Pulmonary artery endothelial cell (primary cell): ENCODE measurements around the gene RYK. TPM values are rescaled to one million over a fixed set of nuclear protein-coding genes. Genes with fewer than 3 reads are reported as not detected.
"Not testable (repeated sequence)": the region's sequence is repeated elsewhere in the genome, so short reads cannot be mapped to it uniquely, and the experiment has no call there.

Source experiments
- DNase-seq: peaks from one replicate; pipeline ENCODE4 v3.0.0-alpha.2; 2011; ENCODE audit warnings: low read depth, low spot score
- total RNA-seq: library from RNA; depleted of rRNA; stranded (reverse); fragments of >200 nt; gene quantifications from 2 replicates; pipeline ENCODE4 v1.2.3, GENCODE V29; 2014

Gene RYK
- total RNA-seq = 92.2 and 92.5 TPM in 2 replicates

DNA sequence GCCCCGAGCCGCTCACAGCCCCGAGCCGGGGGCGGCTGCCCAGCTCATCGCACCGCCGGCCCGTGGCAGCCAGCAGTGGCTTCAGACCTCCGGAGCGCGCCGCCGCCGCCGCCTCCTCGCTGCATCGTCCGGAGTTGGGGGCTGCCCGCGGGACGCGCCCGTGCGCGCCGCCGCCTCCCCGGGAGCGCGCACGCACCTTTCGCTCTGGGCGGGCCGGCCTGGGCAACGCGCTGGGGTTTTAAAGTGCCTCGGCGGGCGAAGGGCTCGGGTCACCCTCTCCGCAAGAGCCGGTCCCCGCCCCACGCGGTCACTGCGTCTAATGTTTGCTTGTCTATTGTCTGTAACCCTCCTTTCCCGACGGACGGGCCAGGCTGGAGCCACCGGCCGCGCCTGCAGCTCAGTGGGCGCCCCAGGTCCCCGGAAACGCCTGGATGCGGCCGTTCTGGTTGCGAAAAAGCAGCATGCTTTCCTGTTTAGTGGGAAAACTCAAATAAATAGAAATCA lies at the start of gene RYK:
TSS of gene RYK (minus strand) at position 143 of the 504 bp plus-strand sequence. CDS start 205 bp downstream, outside the sequence.
- DNase-seq = peak; percentile 11

DNA sequence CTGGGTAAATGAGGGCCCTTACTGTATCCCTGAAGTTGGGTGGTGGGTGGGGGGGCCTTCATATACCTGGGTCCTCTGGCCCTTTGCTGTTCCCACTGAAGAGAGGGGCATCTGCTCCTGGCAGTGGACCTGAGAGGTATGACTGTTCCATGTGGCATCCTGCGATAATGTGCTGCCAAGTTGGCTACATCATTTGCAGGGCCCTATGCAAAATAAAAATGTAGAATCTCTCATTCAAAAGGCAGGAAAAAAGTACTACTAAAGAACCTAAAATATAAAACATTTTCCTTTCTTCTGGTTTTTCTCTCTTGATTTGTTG lies 49.2 kb upstream of the RYK start:
- DNase-seq = no peak

DNA sequence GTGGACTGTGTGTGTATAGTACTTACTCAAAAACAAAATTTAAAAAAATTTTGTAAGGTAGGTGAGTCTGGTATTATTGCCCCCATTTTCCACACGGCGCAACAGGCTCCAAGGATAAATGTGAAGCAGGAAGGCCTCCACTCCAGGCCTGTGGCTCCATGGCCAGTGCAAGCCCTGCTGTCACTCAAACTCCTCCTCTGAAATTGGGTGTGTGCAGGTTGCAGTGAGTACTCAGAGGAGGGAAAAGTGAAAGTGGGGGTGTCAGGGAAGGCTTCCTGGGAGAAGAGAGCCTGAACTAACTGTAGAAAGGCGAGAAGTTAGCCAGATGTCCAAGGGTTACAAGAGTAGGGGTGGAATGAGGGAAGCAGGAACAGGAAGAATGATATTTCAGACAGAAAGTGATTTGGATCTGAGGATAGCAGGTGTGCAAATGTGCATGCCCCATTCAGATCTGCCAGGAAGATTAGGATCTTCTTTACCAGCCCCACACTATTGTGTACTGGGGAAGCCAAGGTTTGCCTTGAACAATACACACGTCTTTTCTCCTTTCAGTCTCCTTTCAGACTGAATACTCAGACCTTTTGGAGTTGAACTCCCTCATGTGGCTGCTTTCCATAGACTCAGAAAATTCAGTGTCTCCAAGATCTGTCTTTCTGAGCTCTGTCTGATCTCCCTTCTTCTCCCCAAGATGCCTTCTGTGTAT lies 48.7 kb upstream of the RYK start:
- DNase-seq = no peak

DNA sequence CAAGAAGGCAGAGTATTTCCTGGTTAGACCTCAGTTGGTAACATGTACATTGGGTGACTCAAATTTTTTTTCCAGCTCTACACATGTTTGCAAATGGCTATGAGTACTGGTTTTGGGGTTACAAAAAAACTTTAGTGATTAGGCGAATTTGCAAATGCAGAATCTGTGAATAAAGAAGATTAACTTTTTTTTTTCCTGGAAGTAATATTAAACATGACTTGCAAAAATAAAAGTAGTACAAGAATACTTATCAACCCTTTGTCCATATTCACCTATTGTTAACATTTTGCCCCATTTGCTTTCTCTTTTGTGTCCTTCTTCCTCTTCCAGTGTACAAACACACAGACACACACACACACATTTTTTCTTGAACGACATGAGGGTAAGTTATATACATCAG lies 47.6 kb upstream of the RYK start:
- DNase-seq = no peak

DNA sequence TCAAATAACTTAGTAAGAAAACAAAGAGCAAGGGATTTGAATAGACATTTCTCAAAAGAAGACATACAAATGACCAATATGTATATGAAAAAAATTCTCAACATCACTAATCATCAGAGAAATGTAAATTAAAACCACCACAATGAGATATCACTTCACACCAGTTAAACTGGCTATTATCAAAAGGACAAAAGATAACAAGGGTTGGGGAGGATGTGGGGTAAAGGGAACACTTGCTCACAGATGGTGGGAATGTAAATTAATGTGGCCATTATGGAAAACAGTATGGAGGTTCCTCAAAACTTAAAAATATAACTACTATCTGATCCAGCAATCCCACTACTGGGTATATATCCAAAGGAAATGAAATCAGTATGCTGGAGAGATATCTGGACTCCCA lies 46.0 kb upstream of the RYK start:
- DNase-seq = no peak

DNA sequence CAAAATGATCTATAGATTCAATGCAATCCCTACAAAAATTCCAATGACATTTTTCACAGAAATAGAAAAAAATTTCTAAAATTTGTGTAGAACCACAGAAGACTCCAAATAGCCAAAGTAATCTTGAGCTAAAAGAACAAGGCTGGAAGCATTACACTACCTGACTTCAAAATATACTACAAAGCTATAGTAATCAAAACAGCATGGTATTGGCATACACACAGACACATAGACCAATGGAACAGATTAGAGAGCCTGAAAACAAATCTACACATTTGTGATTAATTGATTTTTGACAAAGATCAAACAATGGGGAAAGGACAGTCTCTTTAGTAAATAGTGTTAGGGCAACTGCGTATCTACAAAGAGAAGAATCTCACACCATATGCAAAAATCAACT lies 45.3 kb upstream of the RYK start:
- no peak for DNase-seq

DNA sequence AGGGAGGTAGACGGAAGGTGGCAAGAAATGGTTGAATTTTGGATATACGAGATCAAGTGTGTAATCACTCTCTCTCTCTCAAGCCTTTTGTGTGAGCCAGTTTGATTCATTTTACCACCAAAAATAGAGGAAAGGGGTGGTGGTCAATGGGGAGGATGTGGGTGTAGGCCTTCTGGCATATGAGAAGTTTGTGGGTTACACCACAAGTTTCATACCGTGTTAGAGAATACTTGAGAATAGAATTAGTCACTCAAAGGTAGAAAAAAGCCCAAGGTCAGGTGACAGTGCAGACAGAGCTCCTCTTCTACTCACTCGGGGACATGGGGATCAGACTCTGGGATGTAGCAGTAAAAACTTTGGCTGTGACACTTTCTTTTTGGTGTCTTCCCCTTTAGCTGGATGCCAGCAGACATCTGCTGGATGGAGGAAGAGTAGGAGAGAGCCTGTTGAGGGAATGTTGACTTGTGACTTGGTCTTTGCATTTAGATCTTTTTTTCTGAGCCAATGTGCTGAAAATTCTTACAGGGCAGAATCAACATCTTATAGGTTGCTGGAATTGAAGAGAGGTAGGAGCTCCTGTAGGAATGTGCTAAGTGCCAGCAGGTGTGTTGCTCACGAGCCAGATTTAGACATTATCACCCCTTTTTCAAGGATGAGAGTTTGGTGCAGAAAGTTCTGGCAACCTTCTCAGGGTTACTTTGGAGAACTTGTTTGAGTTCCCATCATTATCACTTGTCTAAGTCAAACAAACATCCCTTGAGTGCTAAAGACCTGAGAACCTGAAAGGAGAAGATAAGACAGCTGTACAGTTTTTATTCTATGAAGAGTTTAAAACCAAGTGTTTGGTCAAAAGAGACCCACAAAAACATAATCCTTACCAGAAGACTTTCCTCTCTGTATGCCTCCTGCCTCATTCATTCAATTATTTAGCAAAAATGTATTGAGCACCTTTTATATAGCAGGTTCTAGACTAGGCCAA lies 43.9 kb upstream of the RYK start:
- DNase-seq = no peak

DNA sequence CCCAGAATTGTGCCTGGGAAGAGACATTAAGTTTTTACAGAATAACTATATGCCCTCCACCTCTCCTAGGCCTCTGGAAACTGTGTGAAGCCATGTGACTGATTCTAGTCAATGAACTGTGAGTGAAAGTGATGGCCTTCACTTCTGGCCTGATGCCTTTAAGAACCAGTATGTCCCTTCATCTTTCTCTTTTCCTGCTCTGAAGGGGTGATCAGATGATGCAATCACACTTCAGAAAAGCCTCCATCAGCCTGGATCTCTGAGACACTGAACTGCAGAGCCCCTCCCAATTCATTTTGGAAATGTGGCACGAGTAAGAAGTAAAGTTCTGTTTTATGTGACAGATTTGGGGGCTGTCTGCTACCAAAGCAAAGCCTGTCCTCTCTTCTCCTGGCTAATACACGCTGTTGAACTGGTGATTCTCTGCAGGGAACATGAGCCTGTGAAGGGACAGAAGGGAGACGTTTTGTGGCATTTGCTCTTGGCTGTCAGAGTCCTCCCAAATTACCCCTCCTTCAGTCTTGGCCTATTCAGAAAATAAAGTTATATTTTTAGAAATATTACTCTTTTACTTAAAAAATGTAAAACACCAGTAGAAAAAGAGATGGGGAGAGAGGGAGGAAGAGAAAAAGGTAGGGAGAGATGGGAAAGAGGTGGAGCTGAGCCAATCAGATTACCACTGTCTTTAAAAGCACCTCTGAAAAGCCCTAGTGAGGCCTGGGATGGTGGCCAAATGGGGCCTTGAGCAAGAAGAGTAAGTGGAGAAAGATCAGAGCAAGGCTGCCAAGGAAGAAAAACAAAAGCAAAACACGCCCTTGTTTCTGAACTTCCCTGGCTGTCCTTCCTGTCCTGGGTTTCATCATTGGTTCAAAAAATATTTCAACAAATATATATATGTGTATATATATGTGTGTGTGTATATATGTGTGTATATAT lies 40.9 kb upstream of the RYK start:
- no peak for DNase-seq

DNA sequence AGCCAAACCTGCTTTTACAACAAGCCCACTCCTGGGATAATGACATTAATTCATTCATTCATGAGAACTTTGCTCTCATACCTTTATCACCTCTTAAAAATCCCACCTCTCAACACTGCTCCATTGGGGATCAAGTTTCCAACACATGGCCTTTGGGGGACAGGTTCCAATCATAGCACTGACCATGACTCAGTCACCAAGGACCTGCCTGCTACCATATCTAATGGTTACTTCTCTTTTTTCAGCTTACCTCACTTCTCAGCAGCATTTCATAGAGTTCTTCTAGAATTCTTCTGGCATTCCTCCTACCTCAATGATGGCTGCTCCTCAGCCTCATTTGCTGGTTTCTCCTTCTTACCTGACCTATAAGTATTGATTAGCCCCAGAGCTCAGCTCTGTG lies 36.9 kb upstream of the RYK start:
- no peak for DNase-seq

DNA sequence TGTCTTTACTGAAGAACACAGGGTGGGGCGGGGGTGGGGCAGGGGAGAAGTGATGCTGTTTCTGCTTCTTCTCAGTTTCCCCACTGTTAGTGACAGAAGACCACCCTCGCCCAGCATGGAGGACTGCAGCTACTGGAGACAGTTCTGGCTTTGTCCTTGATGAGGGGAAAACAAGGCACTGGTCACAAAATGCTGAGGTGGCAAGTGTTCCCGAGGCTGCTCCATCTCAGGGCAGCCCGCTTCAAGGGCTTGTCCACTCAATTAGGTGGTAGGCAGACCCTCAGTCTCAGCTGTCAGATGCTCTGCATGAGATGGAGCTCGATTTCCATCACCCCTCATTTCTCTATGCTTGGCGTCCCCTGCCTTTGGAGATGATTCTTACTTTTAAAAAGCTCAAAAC lies 33.8 kb upstream of the RYK start:
- DNase-seq = no peak

DNA sequence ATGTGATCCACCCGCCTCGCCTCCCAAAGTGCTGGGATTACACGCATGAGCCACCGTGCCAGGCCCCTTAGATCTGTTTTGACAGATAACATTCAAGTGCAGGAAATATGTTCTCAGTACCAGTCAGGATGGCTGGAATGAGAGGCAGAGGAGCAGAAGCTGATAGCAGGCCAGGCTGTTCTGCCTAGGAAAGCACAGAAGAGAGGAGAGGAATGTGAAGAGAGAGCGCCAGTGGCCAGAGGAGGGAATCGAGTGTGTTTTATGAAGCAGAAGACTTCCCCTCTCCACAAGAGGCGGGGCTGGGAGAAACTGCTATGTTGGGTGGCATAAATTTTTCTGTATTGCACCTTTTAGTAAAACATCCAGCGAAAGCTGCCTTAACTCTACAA lies 32.0 kb upstream of the RYK start:
- DNase-seq = no peak

DNA sequence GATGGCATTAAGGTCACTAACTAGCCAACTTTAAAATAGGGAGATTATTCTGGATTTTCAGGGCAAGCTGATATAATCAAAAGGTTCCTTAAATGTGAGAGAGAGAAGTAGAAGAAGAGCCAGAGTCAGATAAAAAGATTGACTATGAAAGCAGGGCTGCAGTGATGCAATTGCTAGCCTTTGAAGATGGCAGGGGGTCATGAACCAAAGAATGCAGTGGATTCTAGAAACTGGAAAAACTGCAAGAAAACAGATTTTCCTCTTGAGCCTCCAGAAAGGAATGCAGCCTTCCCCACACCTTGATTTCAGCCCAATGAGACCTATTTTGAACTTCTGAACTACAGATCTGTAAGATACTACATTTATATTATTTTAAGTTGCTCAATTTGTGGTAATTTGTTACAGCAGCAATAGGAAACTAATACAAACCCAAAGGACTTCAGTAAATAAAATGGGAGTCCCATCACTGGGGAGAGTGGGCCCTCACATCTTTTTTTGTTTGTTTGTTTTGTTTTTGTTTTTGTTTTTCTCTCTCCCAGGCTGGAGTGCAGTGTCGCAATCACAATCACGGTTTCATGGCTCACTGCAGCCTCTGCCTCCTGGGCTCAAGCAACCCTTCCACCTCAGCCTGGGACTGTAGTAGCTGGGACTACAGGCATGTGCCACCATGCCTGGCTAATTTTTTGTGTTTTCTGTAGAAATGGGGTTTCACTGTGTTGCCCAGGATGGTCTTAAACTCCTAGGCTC lies 31.4 kb upstream of the RYK start:
- DNase-seq = no peak

DNA sequence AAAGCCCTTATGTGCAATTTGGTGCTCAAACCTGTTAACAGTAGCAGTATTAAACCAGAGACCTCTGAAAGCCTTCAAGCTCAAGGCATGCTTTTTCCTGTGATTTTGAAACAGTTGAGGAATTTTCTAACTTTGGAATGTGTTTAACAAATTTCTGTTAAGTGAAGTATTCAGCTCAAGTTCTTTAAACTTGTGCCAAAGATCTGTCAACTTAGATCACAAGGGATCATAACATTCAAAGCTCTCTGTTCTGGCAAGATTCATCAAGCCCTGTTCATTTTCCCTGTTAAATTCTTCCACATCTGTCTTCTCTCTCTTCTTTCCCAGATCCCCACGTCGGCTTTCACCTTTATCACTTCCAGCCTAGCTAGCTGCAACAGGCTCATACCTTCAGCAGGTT lies 28.8 kb upstream of the RYK start:
- no peak for DNase-seq

DNA sequence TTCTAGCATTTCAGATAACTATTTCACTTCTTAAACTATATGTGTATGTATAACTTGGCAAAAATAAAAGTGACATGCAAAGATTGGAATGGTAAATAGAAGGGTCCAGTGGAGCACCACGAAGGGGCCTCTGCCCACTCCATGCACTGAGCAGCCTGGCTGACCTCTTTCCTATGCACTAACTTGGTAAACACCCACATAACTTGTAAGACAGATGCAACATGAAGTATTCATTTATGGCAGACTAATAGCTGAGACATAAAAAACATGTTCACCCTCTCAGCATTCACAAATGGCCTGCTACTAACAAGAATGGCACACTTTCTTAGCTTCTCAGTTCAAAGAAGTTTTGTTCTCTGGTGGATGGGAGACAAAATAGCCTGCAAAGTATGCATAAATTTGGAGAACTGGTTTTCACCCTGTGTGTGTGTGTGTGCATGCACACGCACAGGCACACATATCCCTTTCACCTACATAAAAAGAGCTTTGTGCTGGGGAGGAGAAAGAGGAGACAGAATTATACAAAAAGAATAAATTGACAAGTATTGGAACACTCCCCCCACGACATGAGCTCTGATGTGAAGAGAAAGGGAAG lies 26.5 kb upstream of the RYK start:
- no peak for DNase-seq

DNA sequence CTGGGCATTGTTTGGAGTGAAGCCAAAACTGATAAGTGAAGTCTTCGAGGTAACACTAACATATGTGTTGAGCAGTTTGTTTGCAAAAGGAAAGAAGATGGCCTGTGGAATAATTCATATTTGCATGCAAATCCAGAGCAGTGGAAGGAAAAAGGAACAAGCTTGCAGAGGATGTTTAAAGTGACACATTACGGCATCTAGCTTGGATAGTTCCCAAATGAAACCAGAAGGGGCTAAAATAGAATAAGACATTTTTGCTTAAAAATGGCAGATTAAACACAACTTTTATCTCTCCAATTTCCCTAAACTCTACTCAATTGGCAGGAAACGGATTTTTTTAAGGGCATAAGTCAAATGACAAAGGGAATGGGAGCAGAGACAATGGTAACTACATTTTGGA lies 25.4 kb upstream of the RYK start:
- DNase-seq = no peak

DNA sequence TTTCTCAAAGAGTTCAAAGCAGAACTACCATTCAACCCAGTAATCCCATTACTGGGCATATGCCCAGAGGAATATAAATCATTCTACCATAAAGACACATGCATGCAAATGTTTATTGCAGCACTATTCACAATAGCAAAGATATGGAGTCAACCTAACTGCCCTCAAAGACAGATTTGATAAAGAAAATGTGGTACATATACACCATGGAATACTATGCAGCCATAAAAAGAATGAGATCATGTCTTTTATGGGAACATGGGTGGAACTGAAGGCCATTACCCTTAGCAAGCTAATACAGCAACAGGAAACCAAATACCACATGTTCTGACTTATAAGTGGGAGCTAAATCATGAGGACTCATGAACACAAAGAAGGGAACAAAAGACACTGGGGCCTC lies 24.5 kb upstream of the RYK start:
- not testable (repeated sequence) for DNase-seq

DNA sequence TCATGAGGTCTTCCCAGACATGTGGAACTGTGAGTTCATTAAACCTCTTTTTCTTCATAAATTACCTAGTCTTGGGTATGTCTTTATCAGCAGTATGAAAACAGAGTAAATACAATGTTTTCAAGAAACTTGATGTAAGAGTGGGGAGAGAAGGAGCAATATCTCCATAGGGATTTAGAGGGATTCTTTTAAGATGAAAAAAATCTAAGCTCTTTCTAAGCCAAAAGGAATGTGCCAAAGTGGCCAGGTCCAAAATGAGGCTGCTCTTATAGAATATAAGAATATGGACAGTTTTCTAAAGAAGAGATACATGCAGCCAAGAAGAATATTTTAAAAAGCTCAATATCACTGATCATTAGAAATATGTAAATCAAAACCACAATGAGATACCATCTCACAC lies 23.9 kb upstream of the RYK start:
- no peak for DNase-seq

DNA sequence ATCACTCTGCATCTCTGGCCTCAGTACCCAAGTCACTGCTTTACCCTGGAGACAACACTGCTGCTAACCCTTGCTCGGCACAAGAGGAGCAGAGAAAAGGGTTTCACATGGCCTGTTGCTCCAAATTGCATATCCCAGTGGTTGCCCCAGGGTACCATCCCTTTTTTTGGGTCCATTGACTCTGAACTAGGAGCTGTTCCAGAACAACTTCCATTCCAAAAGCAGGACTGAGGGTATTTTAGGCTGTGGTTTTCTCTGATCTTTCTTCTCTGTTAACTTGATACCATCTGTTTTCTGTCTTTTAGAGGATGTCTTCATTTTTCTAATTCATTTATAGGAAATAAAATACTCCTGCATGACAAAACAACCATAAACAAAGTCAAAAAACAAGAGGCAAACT lies 17.3 kb upstream of the RYK start:
- no peak for DNase-seq

DNA sequence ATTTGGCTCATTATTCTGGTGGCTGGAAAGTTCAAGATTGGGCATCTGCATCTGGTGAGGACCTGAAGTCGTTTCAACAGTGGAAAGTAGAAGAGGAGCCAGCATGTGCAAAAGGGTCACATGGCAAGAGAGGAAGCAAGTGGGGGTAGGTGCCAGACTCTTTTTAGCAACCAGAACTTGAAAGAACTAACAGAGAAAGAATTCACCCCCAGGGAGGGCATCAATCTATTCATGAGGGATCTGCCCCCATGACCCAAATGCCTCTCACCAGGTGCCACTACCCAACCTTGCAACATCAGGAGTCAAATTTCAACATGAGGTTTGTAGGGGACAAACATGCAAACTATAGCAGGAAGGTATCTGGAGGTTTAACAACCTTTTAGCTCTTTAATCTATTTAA lies 10.3 kb upstream of the RYK start:
- no peak for DNase-seq

DNA sequence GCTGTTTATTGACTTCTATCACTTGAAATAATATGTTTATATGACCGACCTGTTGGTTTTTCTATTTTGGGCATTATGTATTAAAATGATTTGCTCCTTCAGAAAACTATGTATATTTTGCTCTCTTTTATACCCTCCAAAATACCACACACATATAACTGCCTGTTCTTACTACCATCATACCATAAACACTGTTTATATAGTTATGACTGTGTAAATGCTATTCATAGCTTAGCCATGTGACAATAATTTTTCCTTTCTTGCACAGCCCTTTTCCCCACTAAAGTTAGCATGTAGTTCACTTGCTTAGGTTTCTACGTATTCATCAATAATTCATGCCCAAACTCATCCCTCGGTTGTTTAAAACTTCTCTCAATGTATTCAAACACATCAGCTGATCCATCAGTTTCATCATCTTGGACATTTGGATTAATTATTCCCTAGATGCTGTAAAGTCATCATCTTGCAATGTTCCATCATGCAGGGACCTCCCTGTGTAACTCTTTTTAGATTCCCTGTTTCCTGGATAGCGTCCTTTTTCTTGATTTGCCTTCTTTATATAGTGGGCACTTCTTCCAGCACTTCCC lies 8.2 kb upstream of the RYK start:
- DNase-seq = no peak
